Heart right ventricle (tissue), 16 donors: ENCODE data around the gene RBBP4. TPM values are rescaled to one million over a fixed set of nuclear protein-coding genes. Genes with fewer than 3 reads are reported as not detected.
A peak's percentile ranks its signal among the peaks of the same experiment; 100 is the strongest.

Source experiments
- ATAC-seq, 8 donors: fragments of 200-7000 bp; cut with Tn5 transposase; one replicate each; pipeline ENCODE4 v1.9.1; 2020; ENCODE audit warnings: mild to moderate bottlenecking in 8 of 8, moderate library complexity in 8 of 8, moderate number of reproducible peaks in 1 of 8
- DNase-seq, 2 donors: peaks; one replicate each; pipeline ENCODE4 v3.0.0-alpha.2; 2020
- H3K27ac ChIP-seq, 10 donors: fragments of 200-600 bp; sonication (generic) in 2 of 10; one replicate each; pipeline versions ENCODE4 v1.5.0 to v1.8.0; 2020 to 2022; ENCODE audit warnings: mild to moderate bottlenecking in 3 of 10
- H3K27me3 ChIP-seq, 7 donors: fragments of 200-600 bp; one replicate each; pipeline ENCODE4 v1.8.0; 2021 to 2022; ENCODE audit warnings: mild to moderate bottlenecking in 2 of 7
- H3K36me3 ChIP-seq, 9 donors: fragments of 200-600 bp; sonication (generic) in 1 of 9; one replicate each; pipeline versions ENCODE4 v1.5.0 to v1.8.0; 2020 to 2022; ENCODE audit warnings: mild to moderate bottlenecking in 2 of 9
- H3K4me1 ChIP-seq, 9 donors: fragments of 200-600 bp; sonication (generic) in 1 of 9; one replicate each; pipeline versions ENCODE4 v1.5.0 to v1.8.0; 2020 to 2022; ENCODE audit warnings: mild to moderate bottlenecking in 4 of 9
- H3K4me3 ChIP-seq, 10 donors: fragments of 200-600 bp; sonication (generic) in 2 of 10; one replicate each; pipeline versions ENCODE4 v1.5.0 to v1.8.0; 2020 to 2022; ENCODE audit warnings: mild to moderate bottlenecking in 7 of 10, moderate library complexity in 2 of 10
- H3K9me3 ChIP-seq, 11 donors: fragments of 200-600 bp in 10 of 11; sonication (generic) in 2 of 11; one replicate each; pipeline versions ENCODE4 v1.5.0 to v1.8.0; 2013 to 2022; ENCODE audit warnings: mild to moderate bottlenecking in 2 of 11, control low read depth in 1 of 11, moderate library complexity in 1 of 11
- WGBS, 2 donors: extraction: QIAGEN DNeasy Blood & Tissue Kit; methylation state at CpG; one replicate each; pipeline ENCODE4 v1.1.7; 2013; ENCODE audit warnings: inconsistent platforms in 1 of 2; 5-methylcytosine and 5-hydroxymethylcytosine counted together
- intact Hi-C, 10 donors: fragments of 100-400 bp; cut with DNase I; formaldehyde crosslinking; loops; one replicate each; pipeline versions ENCODE4 v1.11.1 to v1.14.2; 2022
- polyA plus RNA-seq, 2 donors: library from polyadenylated mRNA; stranded (reverse); fragments of 200-250 nt; gene quantifications; one replicate each; pipeline ENCODE4 v1.2.3, GENCODE V29; 2013
- total RNA-seq, 10 donors: library from RNA; stranded (reverse); fragmentation: NEBNext Ultra II Directional in 3 of 10; extraction: Animal tissue kit (Norgen Biotek cat#: 25700) in 3 of 10; gene quantifications; one replicate each; pipeline versions ENCODE4 v1.2.1 to v1.2.4, GENCODE V29; 2021 to 2023
- TF ChIP-seq, protein P1 (sequence below), 9 donors: fragments of 200-600 bp; sonication (generic) in 2 of 9; IDR thresholded peaks; one replicate each; pipeline versions ENCODE4 v1.5.0 to v1.8.0; 2021 to 2022; ENCODE audit warnings: antibody characterized with exemption in 9 of 9, mild to moderate bottlenecking in 5 of 9, moderate library complexity in 1 of 9
- donor health status: Arrhythmogenic right ventricular cardiomyopathy.
- donor health status: ischemic (EF 13 %, LVEDD 7.1; RV severe dilation, severe dysfunction).
- donor health status: healthy with polysubstance abuse.
- donor health status: DM: no; HTN: yes; CAD: no.
- donor health status: DM: no; HTN: no; CAD: no.
- donor health status: ischemic (EF 25% LVEDD 6.9; RV normal size, moderate dysfunction).
- donor health status: ischemic (EF 25% LVEDD 5.7; RV mildly dilated, moderate dysfunction).
- donor health status: healthy.
- donor health status: DM: yes; HTN: yes; CAD: no.
- donor health status: Ischemic cardiomyopathy.
- donor health status: ischemic (EF 35%, LVEDD 5.7; RV mildly dilated, moderate dysfunction).
- donor health status: nonischemic (EF 11% LVEDD 7.7; RV severe dilation, severe dysfunction).
- donor health status: DM: yes; HTN: yes; CAD: no.
- donor health status: PGD.
- donor health status: ischemic (EF 29% LVEDD 5.4; RV normal size, mild dysfunction).
- donor health status: nonischemic (EF 23%, LVEDD 6.1; RV moderate dilation, normal function).

Gene RBBP4
- total and polyA plus RNA-seq, 12 donors: 17.9 to 119 (median 109) TPM

DNA sequence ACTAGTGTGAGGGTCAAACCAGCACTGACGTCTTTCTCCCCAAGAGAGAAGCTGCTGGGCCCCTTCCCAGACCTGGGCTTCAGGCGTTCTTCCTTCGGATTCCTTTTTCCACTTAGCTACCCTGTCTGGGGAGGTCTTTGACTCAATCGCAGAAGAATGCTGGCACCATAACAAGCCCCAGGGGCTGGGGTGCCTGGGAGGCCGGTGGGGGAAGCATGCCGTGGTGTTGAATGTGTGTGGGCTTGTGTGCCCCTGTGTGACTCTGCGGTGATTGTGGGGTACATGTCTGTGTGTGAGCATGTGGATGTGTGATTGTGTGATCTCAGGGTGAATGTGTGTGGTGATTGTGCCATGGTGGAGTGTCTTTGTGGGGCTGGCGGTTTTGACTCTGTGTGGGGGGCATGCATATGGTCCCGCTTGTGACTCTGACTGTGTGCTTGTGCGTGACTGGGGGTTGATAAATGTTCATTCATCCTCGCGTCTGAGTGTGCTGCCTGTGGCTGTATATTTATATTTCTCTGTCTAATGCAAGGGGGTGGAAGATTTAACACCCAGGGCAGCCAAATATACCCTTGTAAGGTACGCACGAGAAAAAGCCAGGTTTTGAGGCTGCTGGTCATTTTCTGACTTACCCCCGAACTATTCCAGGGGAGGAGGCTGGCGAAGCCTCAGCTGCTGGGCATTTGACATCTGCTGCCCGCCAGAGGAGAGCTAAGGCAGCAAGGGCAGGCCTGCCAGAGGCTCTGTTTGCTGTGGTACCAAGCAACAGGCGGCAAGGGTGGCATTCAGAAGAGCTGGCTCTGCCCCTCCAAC lies 52.7 kb downstream of the RBBP4 start:
- intact Hi-C loops: loop anchor here in 1 of 10 donors (5.0 kb wide), 1 partner anchor 51 kb away; the partner anchor contains the start of genes RBBP4 and ZBTB8OS
- 41 to 48% methylated on average over 18 of the region's 18 CpGs for WGBS, 2 donors
- DNase-seq (peak; percentile 39 to 62), ATAC-seq (peak; percentile 18 to 77 (median 48))
- peaks cover 6 to 34% (median 30%) of the 10 kb centered on the region in 9 donors for H3K4me1 ChIP-seq
- TF ChIP-seq, protein P1, sequence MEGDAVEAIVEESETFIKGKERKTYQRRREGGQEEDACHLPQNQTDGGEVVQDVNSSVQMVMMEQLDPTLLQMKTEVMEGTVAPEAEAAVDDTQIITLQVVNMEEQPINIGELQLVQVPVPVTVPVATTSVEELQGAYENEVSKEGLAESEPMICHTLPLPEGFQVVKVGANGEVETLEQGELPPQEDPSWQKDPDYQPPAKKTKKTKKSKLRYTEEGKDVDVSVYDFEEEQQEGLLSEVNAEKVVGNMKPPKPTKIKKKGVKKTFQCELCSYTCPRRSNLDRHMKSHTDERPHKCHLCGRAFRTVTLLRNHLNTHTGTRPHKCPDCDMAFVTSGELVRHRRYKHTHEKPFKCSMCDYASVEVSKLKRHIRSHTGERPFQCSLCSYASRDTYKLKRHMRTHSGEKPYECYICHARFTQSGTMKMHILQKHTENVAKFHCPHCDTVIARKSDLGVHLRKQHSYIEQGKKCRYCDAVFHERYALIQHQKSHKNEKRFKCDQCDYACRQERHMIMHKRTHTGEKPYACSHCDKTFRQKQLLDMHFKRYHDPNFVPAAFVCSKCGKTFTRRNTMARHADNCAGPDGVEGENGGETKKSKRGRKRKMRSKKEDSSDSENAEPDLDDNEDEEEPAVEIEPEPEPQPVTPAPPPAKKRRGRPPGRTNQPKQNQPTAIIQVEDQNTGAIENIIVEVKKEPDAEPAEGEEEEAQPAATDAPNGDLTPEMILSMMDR (IDR thresholded peaks at IDR 0.05): no peak
- H3K4me3 ChIP-seq: peak overlapping the region in 9 of 10 donors; percentile 52 to 82 (median 69)
- H3K36me3 ChIP-seq: no peaks in the 10 kb centered on the region
- no peaks in the 10 kb centered on the region for H3K9me3 ChIP-seq
- peaks cover 0 to 28% (median 0%) of the 10 kb centered on the region in 7 donors for H3K27me3 ChIP-seq
- peak overlapping the region; percentile 82 to 96 (median 90) for H3K27ac ChIP-seq

DNA sequence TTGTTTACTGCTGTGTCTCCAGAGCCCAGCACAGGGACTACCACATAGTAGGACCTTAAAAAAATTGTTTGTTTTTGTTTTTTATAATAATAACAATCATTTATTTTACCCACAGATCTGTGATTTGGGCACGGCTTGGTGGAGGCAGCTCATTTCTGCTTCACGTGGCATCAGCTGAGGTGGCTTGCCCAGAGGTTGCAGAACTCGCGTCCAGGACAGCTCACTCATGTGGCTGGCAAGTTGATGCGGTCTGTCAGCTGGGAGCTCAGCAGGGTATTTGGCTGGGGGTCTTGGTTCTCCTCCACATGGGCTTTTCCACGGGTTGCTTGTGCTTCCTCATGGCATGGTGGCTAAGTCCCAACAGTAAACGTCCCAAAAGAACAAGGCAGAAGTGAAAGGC lies 54.5 kb downstream of the RBBP4 start:
- Histone ChIP-seq H3K36me3 (no peaks in the 10 kb centered on the region), H3K4me3 (no peak overlapping the region), H3K9me3 (no peaks in the 10 kb centered on the region), H3K27me3 (peaks cover 0 to 28% (median 0%) of the 10 kb centered on the region in 7 donors), H3K27ac (no peak overlapping the region), H3K4me1 (peaks cover 6 to 34% (median 30%) of the 10 kb centered on the region in 9 donors)
- intact Hi-C loops: no loop called here
- no peak for ATAC-seq
- no peak for DNase-seq
- 94 to 95% methylated on average over 7 of the region's 7 CpGs for WGBS, 2 donors
- TF ChIP-seq, protein P1 (IDR thresholded peaks at IDR 0.05): no peak

DNA sequence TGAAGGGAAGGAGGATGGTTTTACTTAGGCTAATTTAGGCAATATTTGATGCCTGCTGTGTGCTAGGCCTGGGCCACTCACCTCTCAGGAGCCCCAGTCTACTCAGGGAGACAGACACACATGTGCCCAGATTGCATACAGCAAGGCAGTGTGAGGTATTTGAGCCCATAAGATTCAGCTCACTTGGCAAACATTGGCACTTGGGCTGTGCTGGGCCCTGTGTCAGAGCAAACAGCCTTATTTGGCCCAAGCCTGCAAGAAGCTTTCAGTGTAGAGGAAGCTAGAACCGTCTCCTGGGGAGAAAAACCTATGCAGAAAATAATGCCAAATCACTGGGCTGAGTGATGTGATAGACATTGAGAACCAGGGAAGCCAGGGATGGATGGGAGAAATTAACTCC lies 55.5 kb downstream of the RBBP4 start:
- no peak overlapping the region for H3K4me3 ChIP-seq
- TF ChIP-seq, protein P1 (IDR thresholded peaks at IDR 0.05): no peak
- intact Hi-C loops: no loop called here
- 53 to 67% methylated on average over 1 of the region's 1 CpG for WGBS, 2 donors
- no peaks in the 10 kb centered on the region for H3K36me3 ChIP-seq
- peaks cover 0 to 28% (median 0%) of the 10 kb centered on the region in 7 donors for H3K27me3 ChIP-seq
- DNase-seq (no peak), ATAC-seq (no peak)
- peaks cover 6 to 31% (median 23%) of the 10 kb centered on the region in 9 donors for H3K4me1 ChIP-seq
- no peaks in the 10 kb centered on the region for H3K9me3 ChIP-seq
- H3K27ac ChIP-seq: no peak overlapping the region

DNA sequence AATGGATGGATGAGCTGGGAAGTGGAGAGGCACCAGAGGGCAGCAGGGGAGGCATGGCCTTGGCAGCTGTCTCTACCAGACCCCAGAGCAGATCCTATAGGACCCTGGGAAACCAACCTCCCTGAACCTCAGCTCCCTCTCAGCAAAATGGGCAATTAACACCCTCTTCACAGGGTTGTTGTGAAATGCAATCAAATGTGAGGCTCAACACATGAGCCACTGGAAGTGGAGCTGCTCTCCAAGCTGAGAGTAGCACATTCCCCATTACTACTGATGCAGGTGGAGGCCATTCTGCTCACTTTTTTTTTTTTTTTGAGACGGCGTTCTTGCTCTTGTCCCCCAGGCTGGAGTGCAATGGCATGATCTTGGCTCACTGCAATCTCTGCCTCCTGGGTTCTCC lies 58.1 kb downstream of the RBBP4 start:
- intact Hi-C loops: no loop called here
- DNase-seq (no peak), ATAC-seq (no peak)
- 89 to 95% methylated on average over 2 of the region's 2 CpGs for WGBS, 2 donors
- Histone ChIP-seq H3K27me3 (peaks cover 0 to 6% (median 0%) of the 10 kb centered on the region in 7 donors), H3K27ac (no peak overlapping the region), H3K4me3 (no peak overlapping the region), H3K4me1 (peaks cover 0 to 16% (median 4%) of the 10 kb centered on the region in 9 donors), H3K36me3 (no peaks in the 10 kb centered on the region), H3K9me3 (no peaks in the 10 kb centered on the region)
- TF ChIP-seq, protein P1 (IDR thresholded peaks at IDR 0.05): no peak
